Psoas muscle (tissue), 8 donors: ENCODE measurements around the gene SBF2. TPM values are rescaled to one million over a fixed set of nuclear protein-coding genes. Genes with fewer than 3 reads are reported as not detected.

Experiments used
- ATAC-seq, 4 donors: fragments of 200-7000 bp; cut with Tn5 transposase; one replicate each; pipeline ENCODE4 v1.9.1; 2020; ENCODE audit warnings: moderate library complexity in 3 of 4, mild to moderate bottlenecking in 2 of 4
- DNase-seq, 2 donors: peaks; one replicate each; pipeline ENCODE4 v3.0.0-alpha.2; 2020
- H3K27ac ChIP-seq: fragments of 200-600 bp; one replicate; pipeline ENCODE4 v1.8.0; 2022
- H3K27me3 ChIP-seq, 3 donors: fragments of 200-600 bp in 1 of 3; one replicate each; pipeline versions ENCODE4 v1.6.1 to v1.8.0; 2013 to 2022; ENCODE audit warnings: low read length in 2 of 3, mild to moderate bottlenecking in 2 of 3, moderate library complexity in 1 of 3; ENCODE audit not compliant: insufficient read depth in 3 of 3
- H3K36me3 ChIP-seq, 2 donors: fragments of 200-600 bp in 1 of 2; one replicate each; pipeline versions ENCODE4 v1.6.1 to v1.8.0; 2013 to 2022; ENCODE audit warnings: low read depth in 1 of 2, mild to moderate bottlenecking in 1 of 2, moderate library complexity in 1 of 2; ENCODE audit not compliant: insufficient read depth in 1 of 2
- H3K4me1 ChIP-seq: fragments of 200-600 bp; one replicate; pipeline ENCODE4 v1.8.0; 2022
- H3K4me3 ChIP-seq: fragments of 200-600 bp; one replicate; pipeline ENCODE4 v1.8.0; 2022; ENCODE audit warnings: mild to moderate bottlenecking
- H3K9me3 ChIP-seq: fragments of 200-600 bp; one replicate; pipeline ENCODE4 v1.8.0; 2022
- CTCF ChIP-seq: fragments of 200-600 bp; IDR thresholded peaks from one replicate; pipeline ENCODE4 v1.8.0; 2022; ENCODE audit warnings: antibody characterized with exemption
- WGBS, 3 donors: extraction: QIAGEN DNeasy Blood & Tissue Kit; methylation state at CpG; one replicate each; pipeline versions ENCODE4 v1.1.6 to v1.1.7; 2013; 5-methylcytosine and 5-hydroxymethylcytosine counted together
- intact Hi-C, 2 donors: fragments of 100-400 bp; cut with DNase I; formaldehyde crosslinking; loops; one replicate each; pipeline versions ENCODE4 v1.11.0 to v1.14.2; 2022
- polyA plus RNA-seq, 3 donors: library from polyadenylated mRNA; stranded (reverse); fragments of 200-250 nt; gene quantifications; one replicate each; pipeline ENCODE4 v1.2.3, GENCODE V29; 2013
- total RNA-seq, 4 donors: library from RNA; stranded (reverse); fragmentation: NEBNext Ultra II Directional in 2 of 4; extraction: Animal tissue kit (Norgen Biotek cat#: 25700) in 2 of 4; gene quantifications; one replicate each; pipeline versions ENCODE4 v1.2.1 to v1.2.4, GENCODE V29; 2021 to 2023
- donor health status: healthy with polysubstance abuse.
- donor health status: DM: no; HTN: no; CAD: no; lungs with moderate emphysema.
- donor health status: Bipolar disorder and iron deficiency.
- donor health status: healthy.
- donor health status: DM: yes; HTN: yes; CAD: no.
- donor health status: DM: no; HTN: no; CAD: no.
- donor health status: DM: no; HTN: no; CAD: no.
- donor health status: DM: yes; HTN: yes; CAD: no.

Gene SBF2
- total and polyA plus RNA-seq, 7 donors, result 3.3 to 12.6 (median 10.6) TPM

DNA sequence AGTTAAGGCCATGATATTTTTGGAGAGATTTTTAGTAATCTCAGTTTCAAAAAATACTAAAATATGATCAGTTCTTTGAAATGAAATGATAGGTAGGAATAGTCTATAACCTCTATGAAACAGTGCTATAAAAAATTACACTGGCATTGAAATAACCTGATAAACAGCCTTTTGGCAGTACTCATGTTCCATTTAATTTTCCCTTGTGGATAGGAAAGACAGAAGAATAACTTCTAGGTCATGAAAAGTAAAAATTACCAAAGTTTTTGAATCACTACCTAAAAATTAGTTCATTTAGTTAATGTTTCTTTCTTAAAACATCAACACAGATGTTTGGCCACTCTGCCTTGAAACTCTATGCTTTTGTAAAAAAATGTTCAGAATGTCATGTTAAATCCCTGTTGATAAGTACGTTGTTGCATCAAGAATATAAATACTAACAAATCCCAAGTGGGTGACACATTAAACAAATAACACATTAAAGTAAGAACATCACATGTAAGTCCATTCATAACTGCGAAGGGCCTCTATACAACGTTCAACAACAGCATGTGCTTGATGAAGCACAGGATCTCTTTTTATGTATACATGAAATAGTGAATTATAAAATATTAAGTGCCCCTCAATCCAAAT lies 339.9 kb downstream of the SBF2 start:
- TF ChIP-seq CTCF, result no peak
- 50 to 55% (median 53%) methylated on average over 3 of the region's 3 CpGs for WGBS, 3 donors
- no peak for DNase-seq
- Histone ChIP-seq H3K4me1 (no peaks in the 10 kb centered on the region), H3K27me3 (no peaks in the 10 kb centered on the region), H3K27ac (no peak overlapping the region), H3K36me3 (peaks cover 0 to 6% of the 10 kb centered on the region in 2 donors), H3K4me3 (no peak overlapping the region), H3K9me3 (no peaks in the 10 kb centered on the region)
- intact Hi-C loops, result no loop called here
- no peak for ATAC-seq

GRCh38 chr11:9952511-9953196 lies 341.4 kb downstream of the SBF2 start:
- Histone ChIP-seq H3K4me1 (no peaks in the 10 kb centered on the region), H3K4me3 (no peak overlapping the region), H3K9me3 (no peaks in the 10 kb centered on the region), H3K36me3 (no peaks in the 10 kb centered on the region), H3K27ac (no peak overlapping the region), H3K27me3 (no peaks in the 10 kb centered on the region)
- 87 to 96% (median 93%) methylated on average over 3 of the region's 3 CpGs for WGBS, 3 donors
- intact Hi-C loops, result no loop called here
- TF ChIP-seq CTCF, result no peak
- no peak for ATAC-seq
- DNase-seq, result no peak

GRCh38 chr11:9951807-9952206 lies 342.2 kb downstream of the SBF2 start:
- intact Hi-C loops, result no loop called here
- Histone ChIP-seq H3K27ac (no peak overlapping the region), H3K36me3 (no peaks in the 10 kb centered on the region), H3K9me3 (no peaks in the 10 kb centered on the region), H3K4me1 (no peaks in the 10 kb centered on the region), H3K4me3 (no peak overlapping the region), H3K27me3 (no peaks in the 10 kb centered on the region)
- DNase-seq (peak; percentile 21 to 59), ATAC-seq (no peak)
- TF ChIP-seq CTCF, result no peak
- WGBS, 3 donors, result 35 to 45% (median 44%) methylated on average over 1 of the region's 1 CpG

- DNase-seq (no peak), ATAC-seq (no peak)
- no peak overlapping the region for H3K4me3 ChIP-seq
- H3K9me3 ChIP-seq, result no peaks in the 10 kb centered on the region
- intact Hi-C loops, result no loop called here
- H3K4me1 ChIP-seq, result no peaks in the 10 kb centered on the region
- WGBS, 3 donors, result 96 to 100% (median 97%) methylated on average over 3 of the region's 3 CpGs
- no peaks in the 10 kb centered on the region for H3K36me3 ChIP-seq
- H3K27ac ChIP-seq, result no peak overlapping the region
- no peak for TF ChIP-seq CTCF
- H3K27me3 ChIP-seq, result no peaks in the 10 kb centered on the region
These were observed 343.6 kb downstream of the SBF2 start for GRCh38 chr11:9950462-9950861.
